K562 (cell line): ENCODE results near the gene MCL1. TPM values are rescaled to one million over a fixed set of nuclear protein-coding genes. Genes with fewer than 3 reads are reported as not detected.

ENCODE experiments used
- ADNP ChIP-seq: fragments of 200-800 bp; sonication (Bioruptor generic); IDR thresholded peaks from 2 replicates; pipeline ENCODE4 v1.6.1; 2016; ENCODE audit warnings: missing genetic modification characterization, missing compliant biosample characterization
- CEBPB ChIP-seq: fragments of 450-650 bp; IDR thresholded peaks from 2 replicates; pipeline ENCODE4 v1.6.1; 2016; ENCODE audit warnings: missing genetic modification characterization, missing compliant biosample characterization
- CTBP1 ChIP-seq: fragments of 450-650 bp; IDR thresholded peaks from 2 replicates; pipeline ENCODE4 v1.6.1; 2016; ENCODE audit warnings: borderline replicate concordance
- E2F8 ChIP-seq: fragments of 450-650 bp; IDR thresholded peaks from 2 replicates; pipeline ENCODE4 v1.7.1; 2018; ENCODE audit warnings: mild to moderate bottlenecking, low read depth; ENCODE audit not compliant: partially characterized antibody
- ESRRA ChIP-seq: fragments of 450-650 bp; IDR thresholded peaks from 2 replicates; pipeline ENCODE4 v1.6.1; 2014; ENCODE audit warnings: low read depth, mild to moderate bottlenecking, moderate library complexity, borderline replicate concordance
- HNRNPH1 ChIP-seq: fragments of 200-400 bp; formaldehyde crosslinking; optimal IDR thresholded peaks from 2 replicates; pipeline ENCODE3; 2017; ENCODE audit warnings: low read depth, mild to moderate bottlenecking, low read length, moderate library complexity
- HNRNPUL1 ChIP-seq: fragments of 200-400 bp; formaldehyde crosslinking; IDR thresholded peaks from 2 replicates; pipeline ENCODE4 v1.6.1; 2017; ENCODE audit warnings: low read length
- POLR2B ChIP-seq: fragments of 450-650 bp; IDR thresholded peaks from 2 replicates; pipeline ENCODE4 v1.6.1; 2018; ENCODE audit warnings: low read depth; ENCODE audit not compliant: partially characterized antibody
- POLR2G ChIP-seq: fragments of 200-400 bp; formaldehyde crosslinking; IDR thresholded peaks from 2 replicates; pipeline ENCODE4 v1.6.1; 2017; ENCODE audit warnings: low read depth, mild to moderate bottlenecking, antibody characterized with exemption, low read length, moderate library complexity
- POLR3G ChIP-seq: IDR thresholded peaks from 2 replicates; pipeline ENCODE4 v1.6.1; 2011; ENCODE audit not compliant: insufficient read length, insufficient replicate concordance; ENCODE audit errors: extremely low read depth
- PTRF ChIP-seq: fragments of 450-650 bp; IDR thresholded peaks from 2 replicates; pipeline ENCODE4 v1.6.1; 2016; ENCODE audit warnings: mild to moderate bottlenecking, missing genetic modification characterization, missing compliant biosample characterization
- SRSF3 ChIP-seq: fragments of 200-400 bp; formaldehyde crosslinking; IDR thresholded peaks from 2 replicates; pipeline ENCODE4 v1.6.1; 2016; ENCODE audit warnings: mild to moderate bottlenecking, low read length, moderate library complexity; ENCODE audit not compliant: insufficient read depth
- ZBTB17 ChIP-seq: fragments of 450-650 bp; formaldehyde crosslinking; IDR thresholded peaks from 2 replicates; pipeline ENCODE4 v1.4.0; 2020; ENCODE audit warnings: mild to moderate bottlenecking
- ZNF217 ChIP-seq: sonication (generic); formaldehyde crosslinking; IDR thresholded peaks from 2 replicates; pipeline ENCODE4 v1.8.0; 2022; ENCODE audit warnings: mild to moderate bottlenecking, missing genetic modification reagents
- ZNF280B ChIP-seq: fragments of 250-450 bp; sonication (Bioruptor Pico); IDR thresholded peaks from 2 replicates; pipeline ENCODE4 v1.5.1; 2021; ENCODE audit warnings: mild to moderate bottlenecking
- ZNF436 ChIP-seq: fragments of 250-450, 450-650 bp; sonication (Bioruptor Pico); formaldehyde crosslinking; IDR thresholded peaks from 2 replicates; pipeline ENCODE4 v1.7.0; 2020; ENCODE audit warnings: mild to moderate bottlenecking
- ZNF518B ChIP-seq: fragments of 250-450 bp; sonication (Bioruptor Pico); IDR thresholded peaks from 2 replicates; pipeline ENCODE4 v1.5.0; 2021; ENCODE audit warnings: mild to moderate bottlenecking, moderate library complexity
- ZNF717 ChIP-seq: fragments of 250-450 bp; sonication (Bioruptor Pico); IDR thresholded peaks from 2 replicates; pipeline ENCODE4 v1.5.0; 2021
- polyA plus RNA-seq, 8 experiments: library from polyadenylated mRNA; depleted of rRNA in 4 of 8; stranded (reverse) in 5 of 8; unstranded in 3 of 8; fragments of >200 nt; fragmentation: Nextera tagmentation in 2 of 8; fragmentation: Illumina TruSeq in 1 of 8; extraction: Ambion mirVana in 2 of 8; extraction: Trizol in 1 of 8; gene quantifications; 2 replicates each; pipeline versions ENCODE4 v1.2.1 to v1.2.3, GENCODE V29; 2011 to 2014; ENCODE audit warnings: inconsistent platforms in 1 of 8, missing spikeins in 1 of 8
- total RNA-seq, 7 experiments: library from RNA; depleted of rRNA in 6 of 7; stranded (reverse); fragments of >200 nt in 6 of 7; fragmentation: Illumina TruSeq in 2 of 7; extraction: Trizol in 2 of 7; gene quantifications; 2 replicates each; pipeline versions ENCODE4 v1.2.1 to v1.2.3, GENCODE V29; 2011 to 2021; ENCODE audit warnings: low replicate concordance in 1 of 7
- TF ChIP-seq, protein P1 (sequence below): fragments of 200-800 bp; sonication (Bioruptor generic); IDR thresholded peaks from 2 replicates; pipeline ENCODE4 v1.6.1; 2017; ENCODE audit warnings: missing genetic modification characterization, missing compliant biosample characterization

Gene MCL1
- total and polyA plus RNA-seq, 9 of the 15 experiments (the other 6 are each of a cell fraction or from before 2014, with no cell fraction given) = 27.1 to 224 (median 138) TPM

DNA sequence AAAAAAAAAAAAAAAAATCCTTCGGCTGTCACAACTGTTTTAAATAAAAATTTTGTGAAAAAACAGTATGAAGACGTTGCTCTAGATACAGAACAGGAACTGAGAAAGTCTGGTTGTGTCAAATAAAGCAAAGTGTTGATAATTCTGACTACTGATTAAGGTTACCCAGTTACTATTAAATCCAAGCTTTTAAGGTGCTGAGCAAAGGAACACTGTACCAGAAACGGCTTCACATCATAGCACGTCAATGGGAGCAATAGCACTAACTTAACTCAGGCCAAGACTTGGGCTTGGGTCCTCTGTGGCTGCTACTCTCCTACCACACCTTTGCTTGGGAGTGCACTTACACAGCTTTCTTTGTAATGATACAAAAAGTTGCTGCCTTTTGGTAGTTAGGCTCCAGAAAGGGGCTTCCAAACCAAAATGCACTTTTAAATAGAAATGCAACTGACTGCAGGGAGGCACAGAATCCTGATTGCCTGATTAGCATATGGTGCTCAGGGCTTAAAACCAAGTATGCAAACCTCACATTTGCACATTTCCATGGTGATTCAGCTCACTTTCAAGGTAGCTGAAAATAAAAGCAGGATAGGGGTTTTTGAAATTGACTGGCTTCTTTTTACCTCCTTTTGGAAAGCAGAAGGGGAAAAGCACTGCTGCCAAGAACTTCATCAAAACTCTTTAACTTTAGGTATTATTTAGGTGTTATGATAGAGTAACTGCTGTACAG is 6.3 kb downstream of the MCL1 start (continued):
- TF ChIP-seq ZNF280B (CRISPR knock-in tag) (no peak), CTBP1 (no peak), HNRNPH1 (no peak), POLR2G (no peak), PTRF (tag) (no peak), POLR2B (peak; percentile 47), SRSF3 (no peak), ESRRA (no peak), HNRNPUL1 (no peak), ZNF436 (CRISPR knock-in tag) (no peak), ZNF217 (CRISPR knock-in tag) (no peak), ZNF518B (CRISPR knock-in tag) (no peak), ZNF717 (CRISPR knock-in tag) (peak; percentile 72; the same call in 1 of the 2 replicates), ZBTB17 (CRISPR knock-in tag) (no peak), POLR3G (no peak), CEBPB (tag) (no peak), ADNP (tag) (no peak), E2F8 (no peak)
- TF ChIP-seq, protein P1, sequence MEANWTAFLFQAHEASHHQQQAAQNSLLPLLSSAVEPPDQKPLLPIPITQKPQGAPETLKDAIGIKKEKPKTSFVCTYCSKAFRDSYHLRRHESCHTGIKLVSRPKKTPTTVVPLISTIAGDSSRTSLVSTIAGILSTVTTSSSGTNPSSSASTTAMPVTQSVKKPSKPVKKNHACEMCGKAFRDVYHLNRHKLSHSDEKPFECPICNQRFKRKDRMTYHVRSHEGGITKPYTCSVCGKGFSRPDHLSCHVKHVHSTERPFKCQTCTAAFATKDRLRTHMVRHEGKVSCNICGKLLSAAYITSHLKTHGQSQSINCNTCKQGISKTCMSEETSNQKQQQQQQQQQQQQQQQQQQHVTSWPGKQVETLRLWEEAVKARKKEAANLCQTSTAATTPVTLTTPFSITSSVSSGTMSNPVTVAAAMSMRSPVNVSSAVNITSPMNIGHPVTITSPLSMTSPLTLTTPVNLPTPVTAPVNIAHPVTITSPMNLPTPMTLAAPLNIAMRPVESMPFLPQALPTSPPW (CRISPR knock-in tag) = 0 out of 2 replicates have a peak, but pooled peaks have one; percentile 5
